Mesenteric fat pad (tissue), 1 donor: Measurements from ENCODE around the gene NASP. TPM values are rescaled to one million over a fixed set of nuclear protein-coding genes. Genes with fewer than 3 reads are reported as not detected.
"Not testable (repeated sequence)": the region's sequence is repeated elsewhere in the genome, so short reads cannot be mapped to it uniquely, and the experiment has no call there.

Experiments used
- DNase-seq: peaks from one replicate; pipeline ENCODE4 v3.0.0-alpha.2; 2020; ENCODE audit warnings: low spot score
- total RNA-seq: library from RNA; stranded (reverse); fragmentation: NEBNext Ultra II Directional; extraction: Animal tissue kit (Norgen Biotek cat#: 25700); gene quantifications from one replicate; pipeline ENCODE4 v1.2.1, GENCODE V29; 2021
- donor health status: DM: yes; HTN: yes; CAD: no.

The NASP gene
- total RNA-seq, 1 donor from 2014 or later: 57.6 TPM

DNA sequence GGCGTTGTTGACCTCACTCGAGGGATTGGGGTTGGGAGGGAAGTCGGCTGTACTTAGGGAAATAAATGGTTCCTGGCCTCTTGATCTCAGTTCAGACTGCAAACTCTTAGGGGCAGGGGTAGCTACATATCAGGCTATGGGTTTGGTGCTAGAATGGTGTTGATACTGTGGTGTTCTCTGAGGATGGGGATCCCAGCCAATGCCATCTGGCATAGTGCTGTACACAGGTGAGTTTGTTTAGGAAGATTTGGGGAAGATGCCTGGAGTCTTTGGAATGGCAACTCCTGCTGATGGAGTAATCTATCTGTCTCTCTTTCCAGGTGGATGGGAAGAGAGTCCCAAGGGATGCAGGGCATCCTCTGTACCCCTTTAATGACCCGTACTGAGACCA lies 14.3 kb upstream of the NASP start:
- no peak for DNase-seq

GRCh38 chr1:45569962-45570581 lies 13.8 kb upstream of the NASP start:
- DNase-seq: no peak

DNA sequence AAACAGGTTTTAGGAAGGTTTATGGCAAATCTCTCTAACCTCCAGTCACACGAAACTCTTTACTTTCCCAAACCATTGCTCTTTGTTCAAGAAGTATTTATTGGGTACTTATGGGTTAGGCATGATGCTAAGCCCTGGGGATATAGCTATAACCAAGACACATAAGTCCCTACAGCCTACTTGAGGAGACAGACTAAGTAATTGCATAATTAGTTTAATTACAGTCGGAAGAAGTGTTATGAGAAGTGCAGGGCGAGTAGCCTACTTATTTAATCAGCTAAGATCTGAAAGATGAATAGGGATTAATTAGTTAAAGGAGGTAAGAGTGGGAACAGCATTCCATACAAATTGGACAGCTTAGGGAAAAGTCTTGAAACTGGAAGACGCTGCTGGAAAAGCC lies 13.2 kb upstream of the NASP start:
- DNase-seq: no peak

GRCh38 chr1:45573231-45573804 lies 10.5 kb upstream of the NASP start:
- DNase-seq: peak; percentile 16

DNA sequence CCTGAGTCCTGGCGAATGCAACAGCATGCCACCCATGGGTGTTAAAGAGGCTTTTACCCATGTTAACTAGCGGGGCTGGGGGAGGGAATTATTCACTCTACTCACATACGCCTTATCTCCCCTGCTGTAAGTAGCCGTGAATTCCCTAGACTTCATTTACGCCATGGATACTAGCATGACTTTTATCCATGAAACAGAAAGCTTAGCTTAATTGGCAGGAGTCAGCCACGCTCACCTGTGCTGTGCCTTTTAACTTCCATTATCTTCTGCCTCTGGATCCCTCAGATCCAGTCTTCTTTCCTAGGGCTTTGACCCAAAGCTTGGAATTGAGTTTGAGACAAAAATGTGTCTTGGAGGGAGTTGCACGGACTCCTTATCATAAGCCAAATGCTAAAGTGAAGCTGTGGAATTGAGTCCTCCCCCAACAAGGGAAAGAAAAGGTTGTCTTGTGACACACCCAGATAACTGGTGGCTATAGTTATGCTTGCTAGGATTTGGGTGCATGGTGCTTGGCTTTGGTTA lies 9.7 kb upstream of the NASP start:
- DNase-seq: peak; percentile 1

- peak; percentile 95 for DNase-seq
Observed at GRCh38 chr1:45583264-45583665, 576 bp upstream of the NASP start.

DNA sequence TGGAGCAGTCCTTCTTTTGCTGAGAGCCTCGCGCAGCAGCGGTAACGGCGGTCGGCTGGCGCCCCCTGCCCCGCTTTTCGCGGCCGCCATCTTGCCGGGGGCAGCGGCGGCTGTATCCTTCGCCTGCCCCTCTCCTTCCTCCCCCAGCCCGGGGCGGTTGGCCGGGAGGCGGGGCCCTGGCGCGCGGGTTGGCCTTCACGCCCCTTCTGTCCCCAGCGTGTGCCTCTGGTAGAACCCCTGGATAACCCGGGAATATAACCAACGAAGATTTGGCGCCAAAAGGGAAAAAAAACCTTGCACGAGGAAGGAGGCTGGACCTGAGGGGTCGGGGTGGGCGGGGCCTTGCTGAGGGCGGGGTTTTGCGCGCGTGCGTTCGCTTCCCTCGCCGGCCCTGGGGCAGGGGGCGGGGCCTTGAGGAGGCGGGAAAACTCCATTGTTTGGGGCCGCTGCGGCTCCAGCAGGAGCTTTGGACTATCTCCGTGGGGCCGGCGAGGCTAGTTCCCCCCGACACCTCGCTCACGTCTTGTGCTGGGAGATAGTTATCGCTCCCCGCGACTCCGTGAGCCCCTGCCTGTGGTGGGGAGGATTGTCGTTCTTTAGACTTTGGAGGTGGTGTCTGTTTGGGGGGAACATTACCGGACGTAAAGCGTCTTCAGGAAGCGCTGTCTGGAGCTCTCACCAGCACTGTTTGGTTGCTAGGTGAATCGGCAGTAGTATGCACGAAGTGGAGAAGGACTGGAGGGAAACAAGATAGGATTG lies 689 bp downstream of the NASP start:
- peak; percentile 95 for DNase-seq

- DNase-seq: no peak
Observed at GRCh38 chr1:45585110-45585426, 1.2 kb downstream of the NASP start.

DNA sequence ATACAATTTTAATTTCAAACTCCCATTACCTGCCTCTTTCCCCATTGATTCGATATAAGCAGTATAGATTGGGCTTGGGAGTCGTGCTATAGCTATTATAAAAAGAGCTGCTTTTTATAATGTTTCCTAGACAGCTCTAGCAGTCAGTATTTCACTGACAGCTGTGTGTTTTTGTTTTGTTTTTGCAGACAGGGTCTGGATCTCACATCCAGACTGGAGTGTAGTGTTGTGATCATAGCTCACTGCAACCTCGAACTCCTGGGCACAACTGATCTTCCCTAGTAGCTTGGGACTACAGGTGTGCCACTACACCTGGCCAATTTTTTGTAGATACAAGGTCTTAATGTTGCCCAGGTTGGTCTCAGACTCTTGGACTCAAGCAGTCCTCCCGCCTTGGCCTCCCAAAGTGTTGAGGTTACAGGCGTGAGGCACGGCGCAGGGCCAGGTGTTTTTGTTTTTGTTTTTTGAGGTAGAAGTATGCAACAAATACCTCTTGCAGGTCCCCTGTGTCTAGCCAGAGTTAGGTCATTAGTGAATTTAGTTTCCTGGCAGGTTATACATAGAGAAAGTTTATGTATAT lies 1.7 kb downstream of the NASP start:
- no peak for DNase-seq

- no peak for DNase-seq
Observed at GRCh38 chr1:45586769-45587168, 2.9 kb downstream of the NASP start.

DNA sequence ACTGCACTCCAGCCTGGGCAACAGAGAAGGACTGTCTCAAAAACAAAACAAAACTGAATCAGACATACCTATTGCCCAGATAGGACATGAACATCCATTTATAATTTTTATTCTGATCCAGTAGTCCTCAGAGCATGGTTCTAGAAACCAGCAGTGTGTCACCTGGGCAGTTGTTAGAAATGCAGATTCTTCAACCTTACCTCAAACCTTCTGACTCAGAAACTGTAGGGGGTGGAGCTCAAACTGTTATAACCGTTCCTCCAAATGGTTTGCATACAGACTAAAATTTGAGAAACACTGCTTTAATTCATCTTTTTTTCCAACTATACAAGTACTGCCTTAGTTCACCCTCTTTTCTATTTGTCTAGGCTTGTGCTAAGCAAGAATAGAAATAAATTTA lies 6.0 kb downstream of the NASP start:
- no peak for DNase-seq

DNA sequence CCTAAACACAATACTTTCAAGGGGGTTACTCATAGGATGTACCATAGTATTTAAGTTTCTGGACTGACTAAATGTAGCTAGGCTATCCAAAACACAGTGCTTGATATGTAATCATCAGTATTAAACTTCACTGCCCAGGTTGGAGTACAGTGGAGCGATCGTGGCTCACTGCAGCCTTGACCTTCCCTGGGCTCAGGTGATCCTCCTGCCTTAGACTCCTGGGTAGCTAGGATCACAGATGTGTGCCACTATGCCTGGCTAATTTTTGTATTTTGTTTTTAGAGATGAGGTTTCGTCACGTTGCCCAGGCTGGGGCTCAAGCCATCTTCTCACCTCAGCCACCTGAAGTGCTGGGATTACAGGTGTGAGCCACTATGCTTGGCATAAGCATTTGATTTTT lies 10.6 kb downstream of the NASP start:
- DNase-seq: no peak

- DNase-seq: not testable (repeated sequence)
Observed at GRCh38 chr1:45596765-45597164, 12.9 kb downstream of the NASP start.

- no peak for DNase-seq
Observed at GRCh38 chr1:45604239-45604638, 20.4 kb downstream of the NASP start.

- no peak for DNase-seq
Observed at GRCh38 chr1:45607404-45608074, 23.7 kb downstream of the NASP start.

DNA sequence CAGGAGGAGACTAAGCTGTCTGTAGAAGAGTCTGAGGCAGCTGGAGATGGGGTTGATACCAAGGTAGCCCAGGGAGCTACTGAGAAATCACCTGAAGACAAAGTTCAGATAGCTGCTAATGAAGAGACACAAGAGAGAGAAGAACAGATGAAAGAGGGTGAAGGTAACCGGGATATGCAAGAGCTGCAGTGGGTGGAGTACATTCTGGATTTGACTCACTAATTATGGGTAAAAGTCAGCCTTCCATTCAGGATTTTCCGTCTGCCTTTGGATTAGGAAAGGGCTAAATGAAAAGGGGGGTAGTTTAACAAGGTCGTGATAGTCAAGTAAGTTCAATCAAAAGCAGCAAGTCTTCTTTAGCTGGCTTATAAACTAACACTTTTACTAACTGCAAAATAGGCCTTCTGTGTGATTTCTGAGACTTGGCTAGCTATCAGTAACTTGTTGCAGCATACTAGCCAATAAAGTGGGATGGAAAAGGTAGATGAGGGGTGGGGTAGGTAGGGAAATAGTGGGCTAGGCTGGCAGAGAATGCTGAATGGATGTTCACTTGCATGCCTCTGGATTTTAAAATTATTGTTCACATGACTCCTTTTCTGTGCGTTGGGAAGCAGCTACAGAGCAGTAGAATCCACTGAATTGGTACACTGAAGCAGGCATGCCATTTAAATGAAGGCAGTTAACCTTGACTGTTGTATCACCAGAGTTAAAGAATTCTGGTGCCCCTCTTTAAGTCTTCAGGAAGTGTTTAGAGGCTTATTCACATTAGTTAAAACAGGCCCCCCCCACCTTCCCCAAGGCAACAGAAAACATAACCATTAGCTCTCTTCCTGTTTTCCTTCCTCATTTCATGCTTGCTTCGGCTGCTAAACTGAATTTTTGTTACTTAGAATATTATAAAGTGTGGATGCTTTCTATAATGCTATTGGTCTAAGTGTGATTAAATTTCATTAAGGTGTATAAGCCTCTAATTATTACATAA lies 24.6 kb downstream of the NASP start:
- DNase-seq: no peak

- DNase-seq: no peak
Observed at GRCh38 chr1:45610589-45611226, 26.9 kb downstream of the NASP start.

DNA sequence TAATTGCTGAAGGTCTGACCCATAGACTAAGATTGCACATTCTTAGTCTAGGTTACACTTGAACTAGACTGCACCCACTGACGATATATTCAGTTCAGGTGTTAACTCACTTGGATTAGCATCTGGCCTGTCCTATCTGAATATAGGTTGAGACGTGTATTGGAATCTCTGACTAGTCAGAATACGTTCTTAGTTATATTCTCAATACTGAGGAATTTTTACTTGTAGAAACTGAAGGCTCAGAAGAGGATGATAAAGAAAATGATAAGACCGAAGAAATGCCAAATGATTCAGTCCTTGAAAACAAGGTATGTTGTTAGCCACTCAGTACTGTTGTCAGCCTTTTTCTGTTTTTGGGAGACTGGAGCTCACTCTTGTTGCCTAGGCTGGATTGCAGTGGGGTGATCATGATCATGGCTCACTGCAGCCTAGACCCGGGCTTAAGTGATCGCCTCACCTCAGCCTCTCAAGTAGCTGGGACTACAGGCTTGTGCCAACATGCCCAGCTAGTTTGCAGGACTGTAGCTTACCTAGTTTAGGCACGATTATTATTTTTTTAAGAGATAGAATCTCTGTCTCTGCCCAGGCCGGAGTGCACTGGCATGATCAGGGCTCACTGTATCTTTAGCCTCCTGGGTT lies 29.2 kb downstream of the NASP start:
- DNase-seq: no peak

- DNase-seq: no peak
Observed at GRCh38 chr1:45615885-45616284, 32.0 kb downstream of the NASP start.

- DNase-seq: no peak
Observed at GRCh38 chr1:45617618-45618017, 33.8 kb downstream of the NASP start.
